ENCODE measurements around the gene PKD2L1. TPM values are rescaled to one million over a fixed set of nuclear protein-coding genes. Genes with fewer than 3 reads are reported as not detected.

PKD2L1 gene
- polyA plus RNA-seq, 1 experiment: not detected

DNA sequence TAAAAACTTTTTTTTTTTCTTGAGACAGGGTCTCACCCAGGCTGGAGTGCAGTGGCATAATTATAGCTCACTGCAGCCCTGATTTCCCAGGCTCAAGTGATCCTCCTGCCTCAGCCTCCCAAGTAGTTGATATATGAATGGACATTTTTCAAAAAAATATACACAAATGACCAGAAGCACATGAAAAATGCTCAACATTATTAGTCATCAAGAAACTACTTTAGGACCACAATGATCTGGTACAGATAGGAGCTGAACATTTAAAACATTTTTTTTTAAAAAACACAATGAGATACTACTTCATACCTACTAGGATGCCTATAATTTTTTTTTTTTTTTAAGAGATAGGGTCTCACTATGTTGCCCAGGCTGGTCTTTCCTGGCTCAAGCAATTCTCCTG is 38.7 kb upstream of the PKD2L1 start:
- CTCF ChIA-PET: interaction anchor here (0.6 to 0.7 kb wide), 2 partner anchors 64 to 170 kb away, joined by 3 read pairs; no protein-coding TSS in a partner anchor
- Histone ChIP-seq H3K4me3 (ENCODE audit: low read depth, low read length) (no peak overlapping the region), H3K27me3 (ENCODE audit: control insufficient read depth, insufficient read depth, low read length) (no peaks in the 10 kb centered on the region), H3K27ac (ENCODE audit: low read depth, low read length) (no peak overlapping the region), H3K9me3 (ENCODE audit: control insufficient read depth, insufficient read depth, low read length) (no peaks in the 10 kb centered on the region)
- DNase-seq (ENCODE audit: low read depth, low spot score): no peak
- POLR2A ChIA-PET: no interaction called here
- TF ChIP-seq CTCF (IDR thresholded peaks at IDR 0.05; ENCODE audit: low read depth, low read length): no peak

- Histone ChIP-seq H3K9me3 (ENCODE audit: control insufficient read depth, insufficient read depth, low read length) (no peaks in the 10 kb centered on the region), H3K4me3 (ENCODE audit: low read depth, low read length) (no peak overlapping the region), H3K27ac (ENCODE audit: low read depth, low read length) (no peak overlapping the region), H3K27me3 (ENCODE audit: control insufficient read depth, insufficient read depth, low read length) (no peaks in the 10 kb centered on the region)
- POLR2A ChIA-PET: interaction anchor here (1.5 to 2.1 kb wide), 2 partner anchors 9 to 18 kb away, joined by 5 to 7 read pairs; partner anchors contain the start of gene SCD
- no peak for TF ChIP-seq CTCF (IDR thresholded peaks at IDR 0.05; ENCODE audit: low read depth, low read length)
- CTCF ChIA-PET: interaction anchor here (1.4 kb wide), 1 partner anchor 69 kb away, joined by 3 read pairs; no protein-coding TSS in a partner anchor
- no peak for DNase-seq (ENCODE audit: low read depth, low spot score)
These were observed 34.8 kb upstream of the PKD2L1 start for GRCh38 chr10:100364735-100365391.

DNA sequence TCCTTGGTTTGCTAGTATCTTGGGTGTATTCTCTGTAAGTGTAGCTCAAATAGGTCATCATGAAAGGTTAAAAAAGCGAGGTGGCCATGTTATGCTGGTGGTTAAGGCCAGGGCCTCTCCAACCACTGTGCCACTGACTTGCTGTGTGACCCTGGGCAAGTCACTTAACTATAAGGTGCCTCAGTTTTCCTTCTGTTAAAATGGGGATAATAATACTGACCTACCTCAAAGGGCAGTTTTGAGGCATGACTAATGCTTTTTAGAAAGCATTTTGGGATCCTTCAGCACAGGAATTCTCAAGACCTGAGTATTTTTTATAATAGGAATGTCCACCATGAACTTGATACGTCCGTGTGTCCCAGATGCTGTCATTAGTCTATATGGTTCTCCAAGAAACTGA is 34.1 kb upstream of the PKD2L1 start:
- no peak for TF ChIP-seq CTCF (IDR thresholded peaks at IDR 0.05; ENCODE audit: low read depth, low read length)
- no peak for DNase-seq (ENCODE audit: low read depth, low spot score)
- Histone ChIP-seq H3K4me3 (ENCODE audit: low read depth, low read length) (no peak overlapping the region), H3K27ac (ENCODE audit: low read depth, low read length) (no peak overlapping the region), H3K9me3 (ENCODE audit: control insufficient read depth, insufficient read depth, low read length) (no peaks in the 10 kb centered on the region), H3K27me3 (ENCODE audit: control insufficient read depth, insufficient read depth, low read length) (no peaks in the 10 kb centered on the region)
- CTCF ChIA-PET: interaction anchor here (1.6 kb wide), 1 partner anchor 70 kb away, joined by 6 read pairs; no protein-coding TSS in a partner anchor
- POLR2A ChIA-PET: interaction anchor here (1.1 to 2.1 kb wide), 2 partner anchors 10 to 18 kb away, joined by 3 to 7 read pairs; partner anchors contain the start of gene SCD

- no peaks in the 10 kb centered on the region for H3K9me3 ChIP-seq (ENCODE audit: control insufficient read depth, insufficient read depth, low read length)
- no peak for TF ChIP-seq CTCF (IDR thresholded peaks at IDR 0.05; ENCODE audit: low read depth, low read length)
- no peak for DNase-seq (ENCODE audit: low read depth, low spot score)
- no peak overlapping the region for H3K27ac ChIP-seq (ENCODE audit: low read depth, low read length)
- H3K4me3 ChIP-seq (ENCODE audit: low read depth, low read length): no peak overlapping the region
- ChIA-PET CTCF (interaction anchor here (1.6 kb wide), 1 partner anchor 71 kb away, joined by 6 read pairs; no protein-coding TSS in a partner anchor), POLR2A (interaction anchor here (1.1 kb wide), 1 partner anchor 16 kb away, joined by 3 read pairs; the partner anchor contains the start of gene SCD)
- H3K27me3 ChIP-seq (ENCODE audit: control insufficient read depth, insufficient read depth, low read length): no peaks in the 10 kb centered on the region
These were observed 32.8 kb upstream of the PKD2L1 start for GRCh38 chr10:100362570-100363496.
